Mesodermal cell (in vitro differentiated cells): ENCODE results near the gene MLEC.

Source experiments
- H3K27ac ChIP-seq: 2 replicates; pipeline ENCODE4 v1.7.0; 2013; ENCODE audit warnings: mild to moderate bottlenecking, low read depth, low read length, moderate library complexity; ENCODE audit not compliant: severe bottlenecking
- H3K36me3 ChIP-seq: 2 replicates; pipeline ENCODE4 v1.7.1; 2013; ENCODE audit warnings: mild to moderate bottlenecking, low read length, moderate library complexity; ENCODE audit not compliant: control insufficient read depth, insufficient read depth
- H3K4me1 ChIP-seq: one replicate; pipeline ENCODE4 v1.7.1; 2013; ENCODE audit warnings: mild to moderate bottlenecking, low read length; ENCODE audit not compliant: insufficient read depth, control insufficient read depth, poor library complexity, severe bottlenecking
- H3K4me3 ChIP-seq: 2 replicates; pipeline ENCODE4 v1.7.0; 2013; ENCODE audit warnings: low read length, control low read depth, mild to moderate bottlenecking; ENCODE audit not compliant: insufficient read depth, poor library complexity, severe bottlenecking; ENCODE audit errors: extremely low read depth
- H3K9me3 ChIP-seq: 2 replicates; pipeline ENCODE4 v1.7.1; 2013; ENCODE audit warnings: mild to moderate bottlenecking, low read length, moderate library complexity; ENCODE audit not compliant: control insufficient read depth
- WGBS, 2 experiments: methylation state at CpG; one replicate each; pipeline ENCODE4 v1.1.5; 2013; ENCODE audit warnings: missing lambda C conversion rate in 2 of 2; ENCODE audit not compliant: insufficient coverage in 2 of 2; 5-methylcytosine and 5-hydroxymethylcytosine counted together

Gene MLEC

DNA sequence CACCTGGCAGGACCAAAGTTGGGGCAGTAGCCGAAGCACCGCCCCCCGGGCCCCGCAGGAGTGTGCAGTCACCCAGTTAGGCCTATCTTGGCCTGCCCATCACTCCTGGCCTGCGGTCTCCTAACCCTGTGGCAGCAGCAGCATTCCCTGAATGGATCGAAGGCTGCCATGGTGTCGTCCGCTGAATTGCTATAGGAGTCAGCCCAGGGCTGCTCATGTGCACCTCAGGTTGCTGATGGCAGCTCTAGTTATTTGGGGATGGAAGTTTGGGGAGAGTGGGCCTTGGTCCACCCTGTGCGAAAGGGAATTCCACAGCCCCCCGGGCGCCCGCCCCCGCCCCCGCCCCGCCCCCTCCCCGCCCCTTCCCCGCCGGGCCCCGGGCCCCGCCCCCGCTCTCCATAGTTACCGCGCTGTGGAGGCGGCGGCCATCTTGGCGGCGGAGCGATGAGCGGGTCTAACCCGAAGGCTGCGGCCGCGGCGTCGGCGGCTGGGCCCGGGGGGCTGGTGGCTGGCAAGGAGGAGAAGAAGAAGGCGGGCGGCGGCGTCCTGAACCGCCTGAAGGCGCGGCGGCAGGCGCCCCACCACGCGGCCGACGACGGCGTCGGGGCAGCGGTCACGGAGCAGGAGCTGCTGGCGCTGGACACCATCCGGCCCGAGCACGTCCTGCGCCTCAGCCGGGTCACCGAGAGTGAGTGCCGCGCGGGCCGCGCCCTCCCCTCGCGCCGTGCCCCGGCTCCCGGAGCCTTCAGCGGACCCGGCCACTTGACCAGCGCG, 23.3 kb downstream of the MLEC start, which contains the start of gene UNC119B:
Gene UNC119B (plus strand): TSS at position 428 of the 774 bp plus-strand sequence. CDS start 17 bp downstream, at position 445.
- Histone ChIP-seq H3K4me3 (peak within 1 kb of the TSS; percentile 61), H3K27ac (peak within 1 kb of the TSS; percentile 45), H3K36me3 (peaks cover 22% of the 10 kb centered on the region), H3K9me3 (no peaks in the 10 kb centered on the region), H3K4me1 (peaks cover 5% of the 10 kb centered on the region)
- 2% methylated on average over 50 to 56 of the region's 76 CpGs for WGBS, 2 experiments

DNA sequence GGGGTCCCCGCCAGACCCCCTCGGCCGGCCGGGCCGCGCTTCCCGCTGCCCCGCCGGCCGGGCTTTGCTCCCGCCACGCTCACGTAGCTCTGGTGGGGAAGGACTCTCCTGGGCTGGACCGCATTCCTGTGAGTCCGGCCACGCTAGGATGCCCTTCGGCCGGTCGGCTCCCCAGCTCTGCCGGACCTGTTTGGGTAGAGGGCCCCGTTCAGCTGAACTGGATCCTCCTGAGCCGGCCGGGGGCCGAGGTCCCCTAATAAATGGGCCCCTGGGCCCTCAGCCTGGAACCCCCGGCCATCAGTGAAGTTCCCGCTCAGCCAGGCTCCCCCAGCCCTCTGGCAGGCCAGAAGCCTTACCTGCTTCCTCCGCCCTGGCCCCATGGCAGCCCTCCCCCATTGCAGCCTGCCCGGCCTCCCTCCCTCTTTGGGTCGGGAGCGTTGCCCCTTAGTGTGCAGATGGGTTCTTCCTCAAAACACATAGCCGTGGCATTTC, 23.9 kb downstream of the MLEC start:
- H3K4me3 ChIP-seq = peak overlapping the region; percentile 61
- no peaks in the 10 kb centered on the region for H3K9me3 ChIP-seq
- peak overlapping the region; percentile 45 for H3K27ac ChIP-seq
- peaks cover 26% of the 10 kb centered on the region for H3K36me3 ChIP-seq
- H3K4me1 ChIP-seq = peaks cover 5% of the 10 kb centered on the region
- 1% methylated on average over 26 to 30 of the region's 31 CpGs for whole genome bisulfite sequencing, 2 experiments

DNA sequence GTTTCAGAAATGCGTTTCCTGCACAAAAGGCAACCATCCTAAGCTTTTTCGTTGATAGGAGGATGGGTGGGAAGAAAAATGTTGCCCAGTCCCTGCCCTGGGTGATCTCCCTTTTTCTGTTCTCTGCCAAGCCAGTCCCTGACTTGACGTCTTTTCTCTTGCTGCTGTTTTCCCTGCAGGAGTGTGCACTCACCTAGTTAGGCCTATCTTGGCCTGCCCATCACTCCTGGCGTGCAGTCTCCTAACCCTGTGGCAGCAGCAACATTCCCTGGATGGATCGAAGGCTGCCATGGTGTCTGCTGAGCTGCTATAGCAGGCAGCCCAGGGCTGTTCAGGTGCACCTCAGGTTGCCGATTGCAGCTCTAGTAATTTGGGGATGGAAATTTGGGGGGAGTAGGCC, 24.5 kb downstream of the MLEC start:
- Histone ChIP-seq H3K4me1 (peaks cover 5% of the 10 kb centered on the region), H3K27ac (no peak overlapping the region)
- WGBS, 2 experiments = 33 to 44% methylated on average over 4 to 5 of the region's 6 CpGs

DNA sequence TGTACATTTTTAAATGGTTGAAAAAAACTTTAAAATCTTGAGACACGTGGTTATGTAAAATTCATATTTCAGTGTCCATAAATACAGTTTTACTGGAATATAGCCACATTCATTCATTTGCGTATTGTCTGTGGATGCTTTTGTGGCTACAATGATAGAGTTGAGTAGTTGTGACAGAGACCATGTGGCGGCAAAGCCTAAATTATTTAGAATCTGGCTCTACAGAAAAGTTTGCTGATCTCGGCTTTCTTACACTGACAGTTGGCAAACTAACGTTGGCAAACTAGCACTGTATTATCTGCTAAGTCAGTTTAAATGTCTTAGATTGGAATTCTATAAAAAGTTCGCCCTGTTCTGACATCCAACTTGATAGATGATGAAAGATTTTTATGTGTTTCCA, 25.7 kb downstream of the MLEC start:
- H3K27ac ChIP-seq = no peak overlapping the region
- H3K9me3 ChIP-seq = no peaks in the 10 kb centered on the region
- H3K4me1 ChIP-seq = peaks cover 5% of the 10 kb centered on the region
- H3K4me3 ChIP-seq = no peak overlapping the region
- WGBS, 2 experiments = 92 to 95% methylated on average over 3 to 4 of the region's 6 CpGs
- H3K36me3 ChIP-seq = peaks cover 44% of the 10 kb centered on the region

More for the DNA sequence above, 24.5 kb downstream of the MLEC start:
- peaks cover 32% of the 10 kb centered on the region for H3K36me3 ChIP-seq
- H3K9me3 ChIP-seq = no peaks in the 10 kb centered on the region
- peak overlapping the region; percentile 61 for H3K4me3 ChIP-seq

DNA sequence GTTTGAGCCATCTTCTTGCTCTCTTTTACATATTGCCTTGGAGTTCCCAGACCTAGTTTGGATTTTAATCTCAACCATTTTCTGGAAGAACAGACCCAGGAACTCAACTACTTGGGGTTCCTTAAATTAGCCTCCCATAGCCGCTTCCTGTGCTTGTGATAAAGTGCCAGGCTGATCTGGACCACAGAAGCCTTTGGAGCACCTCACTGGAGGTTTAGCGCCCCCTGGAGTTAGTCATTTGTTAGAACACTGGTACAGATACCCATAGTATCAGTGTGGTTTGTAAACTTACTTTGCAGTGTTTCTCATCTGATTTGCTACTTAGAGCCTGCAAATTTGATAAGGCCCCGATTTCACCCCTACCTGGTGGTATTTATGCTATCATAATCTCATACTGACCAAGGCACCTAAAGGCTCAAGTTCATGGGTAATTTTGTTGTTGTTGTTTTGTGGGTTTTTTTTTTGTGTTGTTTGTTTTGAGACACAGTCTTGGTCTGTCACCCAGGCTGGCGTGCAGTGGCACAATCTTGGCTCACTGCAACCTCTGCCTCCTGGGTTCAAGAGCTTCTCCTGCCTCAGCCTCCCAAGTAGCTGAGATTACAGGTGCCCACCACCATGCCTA, 27.0 kb downstream of the MLEC start:
- no peak overlapping the region for H3K27ac ChIP-seq
- no peaks in the 10 kb centered on the region for H3K9me3 ChIP-seq
- peaks cover 5% of the 10 kb centered on the region for H3K4me1 ChIP-seq
- no peak overlapping the region for H3K4me3 ChIP-seq
- H3K36me3 ChIP-seq = peaks cover 56% of the 10 kb centered on the region
- 36 to 44% methylated on average over 2 of the region's 4 CpGs for WGBS, 2 experiments

DNA sequence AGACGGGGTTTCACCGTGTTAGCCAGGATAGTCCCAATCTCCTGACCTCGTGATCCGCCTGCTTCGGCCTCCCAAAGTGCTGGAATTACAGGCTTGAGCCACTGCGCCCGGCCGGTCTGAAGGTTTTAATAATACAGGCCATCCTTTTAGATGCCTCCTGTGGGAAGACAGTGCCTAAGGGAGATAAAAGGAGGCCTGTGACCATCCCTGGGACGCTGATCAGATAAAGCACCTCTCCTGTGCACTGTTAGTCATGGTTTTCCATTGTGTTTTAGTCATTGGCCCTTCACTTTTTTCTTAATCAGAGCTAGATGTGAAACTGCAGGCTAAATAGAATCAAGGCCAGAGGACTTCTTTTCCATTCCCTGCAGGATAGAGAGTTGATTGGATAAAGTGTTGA, 31.1 kb downstream of the MLEC start:
- Histone ChIP-seq H3K36me3 (peaks cover 97% of the 10 kb centered on the region), H3K27ac (no peak overlapping the region), H3K4me1 (no peaks in the 10 kb centered on the region), H3K9me3 (no peaks in the 10 kb centered on the region), H3K4me3 (no peak overlapping the region)
- 82 to 95% methylated on average over 7 to 9 of the region's 9 CpGs for WGBS, 2 experiments

DNA sequence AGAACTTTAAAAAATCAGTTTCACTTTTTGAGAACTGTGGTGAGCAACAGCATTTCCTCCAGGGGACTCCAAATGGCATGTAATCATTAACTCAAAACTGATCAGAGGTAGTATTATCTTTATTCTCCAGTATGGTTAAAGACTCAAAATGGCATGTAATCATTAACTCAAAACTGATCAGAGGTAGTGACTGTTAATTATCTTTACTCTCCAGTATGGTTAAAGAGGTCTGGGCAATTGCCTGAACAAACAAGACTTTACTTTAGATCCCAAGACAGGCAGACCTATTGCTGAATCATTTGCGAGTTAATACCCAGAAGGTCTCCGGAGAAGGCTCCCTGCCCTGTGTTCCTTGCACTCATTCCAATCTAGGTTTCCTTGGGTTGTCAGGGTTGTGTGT, 32.1 kb downstream of the MLEC start:
- 94 to 100% methylated on average over 2 of the region's 2 CpGs for WGBS, 2 experiments
- Histone ChIP-seq H3K4me3 (no peak overlapping the region), H3K9me3 (no peaks in the 10 kb centered on the region), H3K27ac (no peak overlapping the region), H3K36me3 (peaks cover 99% of the 10 kb centered on the region), H3K4me1 (no peaks in the 10 kb centered on the region)

DNA sequence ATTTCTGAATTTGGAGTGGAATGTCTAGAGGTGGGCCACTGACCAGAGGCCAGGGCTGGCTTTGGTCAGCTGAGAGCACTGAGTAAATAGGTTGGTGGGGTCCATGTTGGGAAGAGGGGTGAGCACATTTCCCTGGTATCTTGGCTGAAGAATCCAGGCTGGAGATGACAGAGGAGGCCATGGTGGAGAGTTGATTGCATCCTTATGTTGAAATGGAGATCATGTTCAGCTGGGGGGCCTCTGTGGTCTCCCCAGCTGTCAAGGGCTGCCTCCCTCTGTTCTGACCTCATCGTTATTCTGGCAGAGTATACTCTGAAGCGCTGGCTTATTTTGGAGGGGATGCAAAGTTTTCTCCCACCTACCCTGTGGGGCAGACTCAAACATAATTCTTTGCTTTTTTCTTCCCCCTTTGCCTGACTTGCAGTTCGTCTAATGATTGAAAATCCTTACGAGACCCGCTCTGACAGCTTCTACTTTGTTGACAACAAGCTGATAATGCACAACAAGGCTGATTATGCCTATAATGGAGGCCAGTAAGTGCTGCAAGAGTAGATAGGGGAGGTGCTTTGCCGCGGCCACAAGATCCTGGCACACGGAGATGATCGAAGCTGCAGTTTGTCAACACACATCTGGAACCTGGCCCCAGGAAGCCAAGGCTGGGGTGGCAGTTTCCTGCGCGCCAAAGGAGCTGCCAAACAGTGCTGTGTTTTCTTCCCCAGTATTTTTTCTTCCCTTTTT, 32.7 kb downstream of the MLEC start:
- no peaks in the 10 kb centered on the region for H3K9me3 ChIP-seq
- WGBS, 2 experiments = 94 to 96% methylated on average over 8 of the region's 11 CpGs
- H3K4me3 ChIP-seq = no peak overlapping the region
- H3K27ac ChIP-seq = no peak overlapping the region
- peaks cover 98% of the 10 kb centered on the region for H3K36me3 ChIP-seq
- H3K4me1 ChIP-seq = no peaks in the 10 kb centered on the region

DNA sequence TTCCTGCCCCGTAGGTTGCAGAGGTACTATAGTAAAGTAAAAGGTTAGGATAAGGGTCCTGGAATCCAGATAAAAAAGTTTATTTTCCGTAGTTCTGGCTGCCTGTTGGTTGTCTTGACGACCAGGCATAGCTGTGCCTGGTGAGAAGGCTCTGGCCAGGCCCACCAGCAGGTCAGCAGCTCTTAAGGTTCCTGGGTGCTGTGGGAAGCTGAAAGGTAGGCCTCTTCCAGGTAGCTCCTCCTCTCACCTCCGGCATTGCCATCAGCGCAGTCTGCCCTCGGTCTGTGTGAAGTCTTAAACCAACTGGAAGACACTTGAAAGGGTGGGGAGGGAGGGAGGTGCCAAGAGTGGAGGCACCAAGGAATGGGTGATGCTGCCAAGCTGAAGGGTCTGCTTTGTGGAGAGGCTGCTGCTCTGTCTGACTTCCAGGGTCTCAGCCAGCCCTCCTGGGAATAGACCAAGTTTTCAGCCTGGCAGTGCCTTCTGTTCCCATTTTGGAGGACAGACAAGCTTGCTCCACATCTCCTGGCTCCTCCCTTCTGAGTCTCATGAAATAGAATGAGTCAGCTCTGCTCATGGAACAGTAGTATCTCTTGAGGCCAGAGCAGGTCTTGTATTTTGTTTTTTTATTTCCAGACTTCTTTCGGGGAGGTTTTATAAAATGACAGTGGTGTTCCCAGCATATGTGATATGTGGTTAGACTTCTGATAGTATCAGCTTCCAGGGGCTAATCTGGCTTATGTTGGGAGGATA, 33.5 kb downstream of the MLEC start:
- 94 to 97% methylated on average over 3 to 4 of the region's 7 CpGs for WGBS, 2 experiments
- no peak overlapping the region for H3K4me3 ChIP-seq
- H3K9me3 ChIP-seq = no peaks in the 10 kb centered on the region
- H3K27ac ChIP-seq = no peak overlapping the region
- peaks cover 4% of the 10 kb centered on the region for H3K4me1 ChIP-seq
- H3K36me3 ChIP-seq = peaks cover 95% of the 10 kb centered on the region
